Measurements from ENCODE around the gene GSTO2. TPM values are rescaled to one million over a fixed set of nuclear protein-coding genes. Genes with fewer than 3 reads are reported as not detected.

Gene GSTO2
- total and polyA plus RNA-seq, 2 of the 13 experiments (the other 11 are each of a cell fraction or from before 2014, with no cell fraction given): 2.1 to 7.9 TPM

GRCh38 chr10:104231784-104232612 lies 37.0 kb upstream of the GSTO2 start, which contains the start of gene CFAP43 (continued):
- 0 out of 2 replicates have a peak, but pooled peaks have one; percentile 2 for TF ChIP-seq ZBTB40 (IDR thresholded peaks at IDR 0.05)
- TF ChIP-seq ZBTB40 (CRISPR knock-in tag; IDR thresholded peaks at IDR 0.05): peak; percentile 63
- no peak for TF ChIP-seq ATF3 (CRISPR knock-in tag; IDR thresholded peaks at IDR 0.05)
- 0 out of 2 replicates have a peak, but pooled peaks have one; percentile 32 for TF ChIP-seq CENPT (CRISPR knock-in tag; IDR thresholded peaks at IDR 0.05; ENCODE audit: low read depth)
- TF ChIP-seq TEAD2 (CRISPR knock-in tag; IDR thresholded peaks at IDR 0.05): no peak
- TF ChIP-seq ZNF704 (CRISPR knock-in tag; IDR thresholded peaks at IDR 0.05; ENCODE audit: borderline replicate concordance): no peak
- 0 out of 2 replicates have a peak, but pooled peaks have one; percentile 47 for TF ChIP-seq ZNF891 (CRISPR knock-in tag; IDR thresholded peaks at IDR 0.05)
- TF ChIP-seq BRD4 (CRISPR knock-in tag; IDR thresholded peaks at IDR 0.05): peak; percentile 36; the same call in 1 of the 2 replicates
- TF ChIP-seq TSC22D2 (CRISPR knock-in tag; IDR thresholded peaks at IDR 0.05; ENCODE audit: borderline replicate concordance): peak; percentile 34; the same call in 1 of the 2 replicates
- TF ChIP-seq TBX2 (CRISPR knock-in tag; IDR thresholded peaks at IDR 0.05; ENCODE audit: borderline replicate concordance): peak; percentile 86
- TF ChIP-seq GMEB1 (CRISPR knock-in tag; IDR thresholded peaks at IDR 0.05; ENCODE audit: borderline replicate concordance): peak; percentile 78
- peak; percentile 72 for TF ChIP-seq KAT8 (CRISPR knock-in tag; IDR thresholded peaks at IDR 0.05)
- TF ChIP-seq PREB (CRISPR knock-in tag; IDR thresholded peaks at IDR 0.05): no peak
- peak; percentile 80; the same call in 1 of the 2 replicates for TF ChIP-seq ZNF343 (CRISPR knock-in tag; IDR thresholded peaks at IDR 0.05)
- TF ChIP-seq MAFF (IDR thresholded peaks at IDR 0.05; ENCODE audit: low read depth, low read length): no peak

Data from HepG2 (cell line).